GM12878 (cell line): ENCODE data around the gene ARID3A. TPM values are rescaled to one million over a fixed set of nuclear protein-coding genes. Genes with fewer than 3 reads are reported as not detected.
A peak's percentile ranks its signal among the peaks of the same experiment; 100 is the strongest.

Experiments used
- ATAC-seq: fragments of 200-7000 bp; cut with Tn5 transposase; 3 replicates; pipeline ENCODE4 v1.9.1; 2020; ENCODE audit warnings: mild to moderate bottlenecking, moderate library complexity
- BruUV-seq: library from RNA; stranded (reverse); fragments of 400-500 nt; replicated peaks from 2 replicates; lab custom pipeline; 2021; lab: Mats Ljungman, UMichigan
- CTCF ChIA-PET: fragments of 300-600 bp; sonication (Branson Sonifier 250); formaldehyde crosslinking; extraction: SDS; loops from one replicate; lab custom pipeline; 2021; ENCODE audit warnings: inconsistent platforms; lab: Yijun Ruan, JAX
- POLR2A ChIA-PET: fragments of 350-600 bp; formaldehyde crosslinking; extraction: SDS; loops from one replicate; lab custom pipeline; 2021; ENCODE audit warnings: inconsistent platforms; lab: Charles Lee
- RAD21 ChIA-PET: fragments of 300-600 bp; sonication (Branson Sonifier 250); formaldehyde crosslinking; loops from one replicate; lab custom pipeline; 2023; ENCODE audit warnings: antibody characterized with exemption; ENCODE audit not compliant: unreplicated experiment; lab: Charles Lee
- SMC1A ChIA-PET: fragments of 300-600 bp; sonication (Branson Sonifier 250); formaldehyde crosslinking; loops from one replicate; lab custom pipeline; 2023; ENCODE audit not compliant: unreplicated experiment, uncharacterized antibody; lab: Charles Lee
- DNase-seq: peaks from one replicate; pipeline ENCODE4 v3.0.0-alpha.2; 2011; ENCODE audit warnings: low read depth, low spot score
- FAIRE-seq: peaks from 3 replicates; lab custom pipeline; 2011; peaks lifted over from hg19 to GRCh38; lab: Jason Lieb, UNC
- H2AFZ ChIP-seq: 2 replicates; pipeline ENCODE4 v1.6.0; 2011; ENCODE audit warnings: low read depth, low read length, control low read depth; ENCODE audit not compliant: control insufficient read depth
- H3K27ac ChIP-seq: 2 replicates; pipeline ENCODE4 v1.5.1; 2011; ENCODE audit warnings: control low read depth; ENCODE audit not compliant: control insufficient read depth, insufficient read depth
- H3K27me3 ChIP-seq, 2 experiments: replicated peaks in 1 of 2; 2 replicates each; pipeline versions ENCODE4 v1.6.0 to v1.6.1; 2011; ENCODE audit warnings: low read length in 1 of 2; ENCODE audit not compliant: control insufficient read depth in 2 of 2, insufficient read depth in 2 of 2
- H3K36me3 ChIP-seq, 2 experiments: 2 replicates each; pipeline ENCODE4 v1.5.1; 2011; ENCODE audit warnings: low read length in 1 of 2; ENCODE audit not compliant: control insufficient read depth in 2 of 2, insufficient read depth in 2 of 2
- H3K4me1 ChIP-seq: 2 replicates; pipeline ENCODE4 v1.6.1; 2011; ENCODE audit warnings: mild to moderate bottlenecking, low read length, moderate library complexity, mixed read lengths; ENCODE audit not compliant: control insufficient read depth, insufficient read depth
- H3K4me2 ChIP-seq: 2 replicates; pipeline ENCODE4 v1.6.0; 2011; ENCODE audit warnings: control low read depth; ENCODE audit not compliant: control insufficient read depth, insufficient read depth
- H3K4me3 ChIP-seq: fragments of 200-600 bp; sonication (generic); 2 replicates; pipeline ENCODE4 v1.5.1; 2016
- H3K79me2 ChIP-seq: 2 replicates; pipeline ENCODE4 v1.6.0; 2011; ENCODE audit warnings: low read length; ENCODE audit not compliant: control insufficient read depth, insufficient read depth
- H3K9ac ChIP-seq: 2 replicates; pipeline ENCODE4 v1.8.0; 2011; ENCODE audit warnings: low read length, control low read depth, mixed read lengths; ENCODE audit not compliant: control insufficient read depth, insufficient read depth
- H3K9me3 ChIP-seq: replicated peaks from 3 replicates; pipeline ENCODE4 v1.5.1; 2011; ENCODE audit warnings: mild to moderate bottlenecking, low read length; ENCODE audit not compliant: control insufficient read depth, insufficient read depth
- H4K20me1 ChIP-seq: 2 replicates; pipeline ENCODE4 v1.6.0; 2011; ENCODE audit not compliant: control insufficient read depth, insufficient read depth
- ASH2L ChIP-seq: fragments of 300-600, 200-600 bp; sonication (generic); IDR thresholded peaks from 2 replicates; pipeline ENCODE4 v1.6.1; 2017; ENCODE audit warnings: low read depth, mild to moderate bottlenecking, borderline replicate concordance
- ATF7 ChIP-seq: fragments of 450-650 bp; IDR thresholded peaks from 2 replicates; pipeline ENCODE4 v1.6.1; 2016; ENCODE audit warnings: low read depth, mild to moderate bottlenecking
- EED ChIP-seq: sonication (generic); IDR thresholded peaks from 2 replicates; pipeline ENCODE4 v1.6.1; 2016; ENCODE audit warnings: antibody characterized with exemption, low read depth
- FOXM1 ChIP-seq: IDR thresholded peaks from 2 replicates; pipeline ENCODE4 v1.6.1; 2012; ENCODE audit warnings: low read depth, mild to moderate bottlenecking, inconsistent platforms, low read length, moderate library complexity
- MXI1 ChIP-seq: fragments of 150-350 bp; IDR thresholded peaks from 2 replicates; pipeline ENCODE4 v1.6.1; 2011; ENCODE audit warnings: low read depth, mild to moderate bottlenecking, inconsistent platforms, low read length, improper control_type of control experiment
- NFYA ChIP-seq: IDR thresholded peaks from 2 replicates; pipeline ENCODE4 v1.6.1; 2011; ENCODE audit warnings: low read depth, mild to moderate bottlenecking, low read length, improper control_type of control experiment, borderline replicate concordance
- RAD21 ChIP-seq: IDR thresholded peaks from 2 replicates; pipeline ENCODE4 v1.6.1; 2011; ENCODE audit warnings: mild to moderate bottlenecking, low read depth, low read length, moderate library complexity; ENCODE audit not compliant: insufficient read depth
- WGBS: methylation state at CpG from one replicate; pipeline ENCODE4 v1.1.6; 2016; ENCODE audit warnings: low lambda C conversion rate; ENCODE audit not compliant: insufficient replicate concordance, insufficient coverage; ENCODE audit errors: missing lambda C conversion rate; 5-methylcytosine and 5-hydroxymethylcytosine counted together
- in situ Hi-C: fragments of 300-500 bp; cut with MboI; formaldehyde crosslinking; loops from 9 replicates; pipeline ENCODE4 v1.14.3; 2018; ENCODE audit warnings: mixed read lengths
- intact Hi-C: fragments of 100-400 bp; cut with micrococcal nuclease; formaldehyde crosslinking; loops from one replicate; pipeline ENCODE4 v1.14.2; 2022; ENCODE audit not compliant: unreplicated experiment
- polyA plus RNA-seq, 11 experiments: library from polyadenylated mRNA; depleted of rRNA in 4 of 11; unstranded in 6 of 11; stranded (reverse) in 5 of 11; fragments of >200 nt; fragmentation: Nextera tagmentation in 4 of 11; fragmentation: Illumina TruSeq in 1 of 11; extraction: Ambion mirVana in 4 of 11; extraction: Trizol in 1 of 11; gene quantifications; 1 replicate in 1 of 11; 2 replicates in 10 of 11; pipeline versions ENCODE4 v1.2.1 to v1.2.3, GENCODE V29; 2011 to 2016; ENCODE audit warnings: inconsistent platforms in 2 of 11, missing spikeins in 2 of 11, low read depth in 1 of 11
- total RNA-seq, 4 experiments: library from RNA; depleted of rRNA in 3 of 4; stranded (reverse); fragments of >200 nt in 3 of 4; fragmentation: Illumina TruSeq in 1 of 4; extraction: Trizol in 1 of 4; gene quantifications; 2 replicates each; pipeline versions ENCODE4 v1.2.1 to v1.2.3, GENCODE V29; 2013 to 2021
- TF ChIP-seq, protein P1 (sequence below): fragments of 450-650 bp; IDR thresholded peaks from 2 replicates; pipeline ENCODE4 v1.6.1; 2017; ENCODE audit warnings: mild to moderate bottlenecking, moderate library complexity
- TF ChIP-seq, protein P2 (sequence below): fragments of 450-650 bp; formaldehyde crosslinking; IDR thresholded peaks from 2 replicates; pipeline ENCODE4 v1.5.0; 2022; ENCODE audit warnings: mild to moderate bottlenecking, missing genetic modification characterization

Gene ARID3A
- total and polyA plus RNA-seq, 10 of the 15 experiments (the other 5 are each of a cell fraction or from before 2014, with no cell fraction given) = 0.76 to 70.0 (median 16.7) TPM

- ChIA-PET CTCF (interaction anchor here (1.0 kb wide), 1 partner anchor 305 kb away, joined by 3 read pairs; no protein-coding TSS in a partner anchor), POLR2A (interaction anchor here (0.7 kb wide), 1 partner anchor 16 kb away, joined by 4 read pairs; no protein-coding TSS in a partner anchor)
- in situ Hi-C loops = no loop called here
These were observed 40.8 kb downstream of the ARID3A start for GRCh38 chr19:966485-967088.

GRCh38 chr19:970695-971094, 44.9 kb downstream of the ARID3A start:
- no peaks in the 10 kb centered on the region for H4K20me1 ChIP-seq
- H2AFZ ChIP-seq = no peak overlapping the region
- DNase-seq (no peak), ATAC-seq (no peak), FAIRE-seq (no peak)
- SMC1A ChIA-PET = no interaction called here
- H3K36me3 ChIP-seq = peaks cover 16 to 26% of the 10 kb centered on the region in 2 experiments
- H3K4me2 ChIP-seq = no peak overlapping the region
- BruUV-seq = no TSS peak
- in situ Hi-C loops = no loop called here
- CTCF ChIA-PET = interaction anchor here (0.6 to 1.9 kb wide), 4 partner anchors 8 to 48 kb away, joined by 3 to 9 read pairs (median 4); partner anchors contain the start of gene WDR18
- H3K4me3 ChIP-seq = no peak overlapping the region
- RAD21 ChIA-PET = no interaction called here
- over 99% methylated on average over 14 of the region's 14 CpGs for WGBS
- no peak overlapping the region for H3K9ac ChIP-seq
- H3K4me1 ChIP-seq = no peaks in the 10 kb centered on the region
- intact Hi-C loops = no loop called here
- POLR2A ChIA-PET = interaction anchor here (0.6 kb wide), 1 partner anchor 32 kb away, joined by 8 read pairs; no protein-coding TSS in a partner anchor
- H3K27me3 ChIP-seq = no peaks in the 10 kb centered on the region
- no peaks in the 10 kb centered on the region; the same call in 2 of the 3 replicates for H3K9me3 ChIP-seq
- H3K27ac ChIP-seq = no peak overlapping the region
- no peaks in the 10 kb centered on the region for H3K79me2 ChIP-seq
- TF ChIP-seq, protein P1, sequence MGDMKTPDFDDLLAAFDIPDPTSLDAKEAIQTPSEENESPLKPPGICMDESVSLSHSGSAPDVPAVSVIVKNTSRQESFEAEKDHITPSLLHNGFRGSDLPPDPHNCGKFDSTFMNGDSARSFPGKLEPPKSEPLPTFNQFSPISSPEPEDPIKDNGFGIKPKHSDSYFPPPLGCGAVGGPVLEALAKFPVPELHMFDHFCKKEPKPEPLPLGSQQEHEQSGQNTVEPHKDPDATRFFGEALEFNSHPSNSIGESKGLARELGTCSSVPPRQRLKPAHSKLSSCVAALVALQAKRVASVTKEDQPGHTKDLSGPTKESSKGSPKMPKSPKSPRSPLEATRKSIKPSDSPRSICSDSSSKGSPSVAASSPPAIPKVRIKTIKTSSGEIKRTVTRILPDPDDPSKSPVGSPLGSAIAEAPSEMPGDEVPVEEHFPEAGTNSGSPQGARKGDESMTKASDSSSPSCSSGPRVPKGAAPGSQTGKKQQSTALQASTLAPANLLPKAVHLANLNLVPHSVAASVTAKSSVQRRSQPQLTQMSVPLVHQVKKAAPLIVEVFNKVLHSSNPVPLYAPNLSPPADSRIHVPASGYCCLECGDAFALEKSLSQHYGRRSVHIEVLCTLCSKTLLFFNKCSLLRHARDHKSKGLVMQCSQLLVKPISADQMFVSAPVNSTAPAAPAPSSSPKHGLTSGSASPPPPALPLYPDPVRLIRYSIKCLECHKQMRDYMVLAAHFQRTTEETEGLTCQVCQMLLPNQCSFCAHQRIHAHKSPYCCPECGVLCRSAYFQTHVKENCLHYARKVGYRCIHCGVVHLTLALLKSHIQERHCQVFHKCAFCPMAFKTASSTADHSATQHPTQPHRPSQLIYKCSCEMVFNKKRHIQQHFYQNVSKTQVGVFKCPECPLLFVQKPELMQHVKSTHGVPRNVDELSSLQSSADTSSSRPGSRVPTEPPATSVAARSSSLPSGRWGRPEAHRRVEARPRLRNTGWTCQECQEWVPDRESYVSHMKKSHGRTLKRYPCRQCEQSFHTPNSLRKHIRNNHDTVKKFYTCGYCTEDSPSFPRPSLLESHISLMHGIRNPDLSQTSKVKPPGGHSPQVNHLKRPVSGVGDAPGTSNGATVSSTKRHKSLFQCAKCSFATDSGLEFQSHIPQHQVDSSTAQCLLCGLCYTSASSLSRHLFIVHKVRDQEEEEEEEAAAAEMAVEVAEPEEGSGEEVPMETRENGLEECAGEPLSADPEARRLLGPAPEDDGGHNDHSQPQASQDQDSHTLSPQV = no peak
- TF ChIP-seq FOXM1 = no peak
- peak; percentile 13; the same call in 1 of the 2 replicates for TF ChIP-seq RAD21
- no peak for TF ChIP-seq ATF7
- TF ChIP-seq, protein P2, sequence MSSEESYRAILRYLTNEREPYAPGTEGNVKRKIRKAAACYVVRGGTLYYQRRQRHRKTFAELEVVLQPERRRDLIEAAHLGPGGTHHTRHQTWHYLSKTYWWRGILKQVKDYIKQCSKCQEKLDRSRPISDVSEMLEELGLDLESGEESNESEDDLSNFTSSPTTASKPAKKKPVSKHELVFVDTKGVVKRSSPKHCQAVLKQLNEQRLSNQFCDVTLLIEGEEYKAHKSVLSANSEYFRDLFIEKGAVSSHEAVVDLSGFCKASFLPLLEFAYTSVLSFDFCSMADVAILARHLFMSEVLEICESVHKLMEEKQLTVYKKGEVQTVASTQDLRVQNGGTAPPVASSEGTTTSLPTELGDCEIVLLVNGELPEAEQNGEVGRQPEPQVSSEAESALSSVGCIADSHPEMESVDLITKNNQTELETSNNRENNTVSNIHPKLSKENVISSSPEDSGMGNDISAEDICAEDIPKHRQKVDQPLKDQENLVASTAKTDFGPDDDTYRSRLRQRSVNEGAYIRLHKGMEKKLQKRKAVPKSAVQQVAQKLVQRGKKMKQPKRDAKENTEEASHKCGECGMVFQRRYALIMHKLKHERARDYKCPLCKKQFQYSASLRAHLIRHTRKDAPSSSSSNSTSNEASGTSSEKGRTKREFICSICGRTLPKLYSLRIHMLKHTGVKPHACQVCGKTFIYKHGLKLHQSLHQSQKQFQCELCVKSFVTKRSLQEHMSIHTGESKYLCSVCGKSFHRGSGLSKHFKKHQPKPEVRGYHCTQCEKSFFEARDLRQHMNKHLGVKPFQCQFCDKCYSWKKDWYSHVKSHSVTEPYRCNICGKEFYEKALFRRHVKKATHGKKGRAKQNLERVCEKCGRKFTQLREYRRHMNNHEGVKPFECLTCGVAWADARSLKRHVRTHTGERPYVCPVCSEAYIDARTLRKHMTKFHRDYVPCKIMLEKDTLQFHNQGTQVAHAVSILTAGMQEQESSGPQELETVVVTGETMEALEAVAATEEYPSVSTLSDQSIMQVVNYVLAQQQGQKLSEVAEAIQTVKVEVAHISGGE = no peak

More at GRCh38 chr19:966485-967088, 40.8 kb downstream of the ARID3A start:
- no peaks in the 10 kb centered on the region for H3K27me3 ChIP-seq
- no peaks in the 10 kb centered on the region for H4K20me1 ChIP-seq
- H3K4me1 ChIP-seq = no peaks in the 10 kb centered on the region
- intact Hi-C loops = no loop called here
- H2AFZ ChIP-seq = no peak overlapping the region
- H3K4me3 ChIP-seq = no peak overlapping the region
- no TSS peak for BruUV-seq
- TF ChIP-seq MXI1 = no peak
- no peak for TF ChIP-seq ASH2L
- no peak for TF ChIP-seq NFYA
- TF ChIP-seq EED = no peak
- WGBS = 89% methylated on average over 17 of the region's 17 CpGs
- no peak overlapping the region for H3K27ac ChIP-seq
- no peak for FAIRE-seq
- RAD21 ChIA-PET = no interaction called here
- H3K36me3 ChIP-seq = peaks cover 29 to 43% of the 10 kb centered on the region in 2 experiments
- no peak for ATAC-seq
- no peak overlapping the region for H3K9ac ChIP-seq
- no peak for DNase-seq
- H3K4me2 ChIP-seq = no peak overlapping the region
- H3K79me2 ChIP-seq = no peaks in the 10 kb centered on the region
- SMC1A ChIA-PET = no interaction called here
- H3K9me3 ChIP-seq = peaks cover 2% of the 10 kb centered on the region; the same call in 1 of the 3 replicates
